HG03521 (cell line): ENCODE data around the gene RPS29.
"Not testable (repeated sequence)": the region's sequence is repeated elsewhere in the genome, so short reads cannot be mapped to it uniquely, and the experiment has no call there.

Experiments
- ATAC-seq: cut with Tn5 transposase; IDR thresholded peaks from one replicate; pipeline ENCODE4 v1.9.1; 2021; ENCODE audit warnings: mild to moderate bottlenecking, moderate library complexity; ENCODE audit not compliant: unreplicated experiment

Gene RPS29

GRCh38 chr14:49598485-49599300, 12.5 kb upstream of the RPS29 start, which contains the start of gene LRR1:
Gene LRR1, plus strand, starts transcription at chr14:49598940. Its CDS starts 81 bp downstream, at chr14:49599021.
- peak; percentile 58 for ATAC-seq

- peak; percentile 1 for ATAC-seq
These were observed 12.0 kb upstream of the RPS29 start for GRCh38 chr14:49598189-49598484.

DNA sequence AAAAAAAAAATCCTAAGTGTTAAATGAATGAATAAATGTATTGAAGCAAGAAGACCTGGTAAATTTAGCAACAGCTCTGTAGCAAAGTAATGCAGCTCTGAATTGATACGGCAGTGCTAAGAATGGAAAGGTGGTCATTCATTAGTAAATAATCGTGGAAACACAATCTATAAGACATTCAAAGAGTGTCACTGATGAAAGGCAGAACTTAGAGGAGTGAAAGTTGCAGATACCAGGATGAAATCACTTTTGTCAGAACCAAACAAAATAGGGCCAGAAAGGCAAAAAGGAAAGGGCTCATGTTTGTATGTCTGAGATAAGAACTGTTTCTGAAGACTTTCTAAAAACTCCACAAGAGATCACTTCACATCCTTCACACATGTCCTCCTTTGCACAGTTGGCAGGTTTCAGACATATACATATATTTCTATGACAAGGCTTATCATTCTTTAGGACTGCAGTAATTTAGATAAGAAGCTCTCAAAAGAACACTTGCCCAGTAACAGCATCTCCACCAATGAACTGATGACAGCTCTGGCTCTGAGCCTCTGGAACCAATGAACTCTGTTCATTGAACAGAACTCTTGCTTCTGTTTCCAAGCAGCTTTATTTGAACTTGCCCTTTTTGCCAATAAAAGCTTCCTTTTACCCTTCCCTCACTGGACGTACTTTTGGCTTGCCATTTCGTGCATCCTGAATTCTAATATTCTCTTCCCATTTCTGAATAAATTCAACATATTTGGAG, 8.3 kb upstream of the RPS29 start:
- ATAC-seq: no peak

- ATAC-seq: no peak
These were observed 6.8 kb upstream of the RPS29 start for GRCh38 chr14:49593016-49593415.

DNA sequence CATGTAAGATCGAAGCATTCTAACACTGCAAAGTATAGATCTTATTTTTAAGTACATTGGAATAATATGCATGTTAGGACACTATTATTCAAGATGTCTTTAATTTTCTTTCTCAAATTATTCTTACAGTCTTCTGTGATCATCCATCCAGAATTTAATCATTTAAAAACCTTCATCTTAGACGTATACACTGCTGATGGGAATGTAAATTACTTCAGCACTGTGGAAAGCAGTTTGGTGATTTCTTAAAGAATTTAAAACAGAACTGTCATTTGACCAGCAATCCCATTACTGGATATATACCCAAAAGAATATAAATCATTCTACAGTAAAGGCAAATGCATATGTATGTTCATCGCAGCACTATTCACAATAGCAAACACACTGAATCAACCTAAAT, 3.2 kb upstream of the RPS29 start:
- no peak for ATAC-seq

- peak; percentile 14 for ATAC-seq
These were observed 687 bp upstream of the RPS29 start for GRCh38 chr14:49586673-49587460.

DNA sequence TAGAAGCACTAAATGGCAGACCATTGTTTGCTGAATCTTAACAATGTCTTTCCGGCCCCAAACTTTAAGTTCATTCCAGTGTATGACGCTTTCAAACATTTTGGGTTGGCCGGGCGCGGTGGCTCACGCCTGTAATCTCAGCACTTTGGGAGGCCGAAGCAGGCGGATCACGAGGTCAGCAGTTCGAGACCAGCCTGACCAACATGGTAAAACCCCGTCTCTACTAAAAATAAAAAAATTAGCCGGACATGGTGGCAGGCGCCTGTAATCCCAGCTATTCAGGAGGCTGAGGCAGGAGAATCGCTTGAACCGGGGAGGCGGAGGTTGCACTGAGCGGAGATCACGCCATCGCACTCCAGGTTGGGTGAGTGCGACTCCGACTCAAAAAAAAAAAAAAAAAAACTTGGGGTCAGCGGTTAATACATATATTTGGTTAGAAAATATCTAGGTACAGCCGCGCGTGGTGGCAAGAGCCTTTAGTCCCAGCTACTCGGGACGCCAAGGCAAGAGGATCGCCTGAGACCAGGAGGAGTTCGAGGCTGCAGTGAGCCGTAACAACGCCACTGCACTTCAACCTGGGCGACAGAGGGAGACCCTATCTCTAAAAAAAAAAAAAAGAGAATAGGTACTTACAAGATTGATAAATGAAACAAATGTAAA, 1.1 kb downstream of the RPS29 start:
- ATAC-seq: not testable (repeated sequence)

DNA sequence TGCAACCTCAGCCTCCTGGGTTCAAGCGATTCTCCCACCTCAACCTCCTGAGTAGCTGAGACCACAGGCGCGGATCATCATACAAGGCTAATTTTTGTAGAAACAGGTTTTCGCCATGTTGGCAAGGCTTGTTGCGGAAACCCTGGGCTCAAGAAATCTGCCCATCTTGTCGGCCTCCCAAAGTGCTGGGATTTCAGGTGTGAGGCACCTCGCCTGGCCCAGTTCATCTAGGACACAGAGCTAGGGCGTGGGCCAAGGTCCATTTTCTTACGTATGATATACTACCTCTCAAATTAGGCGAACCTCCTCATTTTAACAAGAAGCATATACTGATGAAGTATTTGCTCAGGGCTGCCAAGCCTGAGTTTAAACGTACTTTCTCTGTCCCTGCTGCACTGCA, 2.1 kb downstream of the RPS29 start:
- no peak for ATAC-seq

GRCh38 chr14:49583629-49584028, 2.6 kb downstream of the RPS29 start:
- ATAC-seq: no peak

- ATAC-seq: no peak
These were observed 3.8 kb downstream of the RPS29 start for GRCh38 chr14:49582113-49582977.

GRCh38 chr14:49581209-49582112, 4.7 kb downstream of the RPS29 start:
- ATAC-seq: no peak

DNA sequence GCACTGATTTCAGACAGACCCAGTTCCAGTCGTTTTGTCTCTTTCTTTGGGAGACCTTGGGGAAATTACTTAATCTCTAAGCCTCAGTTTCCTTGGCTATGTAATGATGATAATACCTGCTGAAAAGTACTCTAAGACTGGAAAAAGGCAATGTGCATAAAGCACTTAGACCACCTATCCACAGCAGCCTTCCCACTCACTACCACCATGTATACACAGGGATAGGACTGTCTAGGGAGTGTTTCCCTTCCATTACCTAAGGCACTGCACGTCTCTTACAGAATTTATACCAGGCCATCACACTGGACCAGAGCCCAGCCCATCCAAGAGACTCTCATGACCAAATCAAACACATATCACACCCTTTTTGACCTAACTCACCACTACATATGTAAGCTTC, 6.3 kb downstream of the RPS29 start:
- no peak for ATAC-seq

GRCh38 chr14:49578141-49578540, 8.0 kb downstream of the RPS29 start:
- no peak for ATAC-seq

GRCh38 chr14:49574038-49574437, 12.1 kb downstream of the RPS29 start:
- ATAC-seq: no peak

GRCh38 chr14:49569281-49569680, 16.9 kb downstream of the RPS29 start:
- no peak for ATAC-seq

DNA sequence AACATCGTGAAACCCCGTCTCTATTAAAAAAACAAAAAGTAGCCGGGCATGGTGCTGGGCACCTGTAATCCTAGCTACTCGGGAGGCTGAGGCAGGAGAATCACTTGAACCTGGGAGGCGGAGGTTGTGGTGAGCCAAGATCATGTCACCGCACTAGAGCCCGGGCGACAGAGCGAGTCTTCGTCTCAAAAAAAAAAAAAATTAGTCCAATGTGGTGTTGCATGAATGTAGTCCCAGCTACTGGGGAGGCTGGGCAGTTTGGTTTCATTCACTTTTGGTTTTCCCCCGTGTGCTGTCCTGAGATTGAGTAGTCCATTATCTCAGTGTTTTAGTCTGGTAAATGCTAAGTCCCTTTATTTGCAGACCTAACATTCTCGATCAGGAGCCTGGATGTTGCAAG, 19.5 kb downstream of the RPS29 start:
- ATAC-seq: no peak

GRCh38 chr14:49559979-49560768, 26.0 kb downstream of the RPS29 start:
- ATAC-seq: no peak

DNA sequence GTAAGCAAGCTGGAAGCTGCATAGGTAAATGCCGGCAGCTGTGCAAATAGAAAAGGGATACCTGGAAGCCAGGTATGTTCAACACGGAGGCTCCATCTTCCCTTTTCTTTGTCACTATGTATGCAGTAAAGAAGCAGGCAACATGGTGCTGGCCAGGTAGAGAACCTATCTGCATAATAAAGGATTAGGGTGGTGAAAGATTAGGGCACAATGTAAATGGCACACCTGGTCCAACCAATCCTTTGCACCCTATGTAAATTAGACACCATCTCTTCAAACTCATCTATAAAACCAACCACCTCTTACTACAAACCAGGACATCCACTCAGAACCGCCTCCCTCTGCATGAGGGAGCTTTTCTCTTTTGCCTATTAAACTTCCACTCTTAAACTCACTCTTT, 32.3 kb downstream of the RPS29 start:
- ATAC-seq: no peak
